ENCODE measurements around the gene PPP4R1. TPM values are rescaled to one million over a fixed set of nuclear protein-coding genes. Genes with fewer than 3 reads are reported as not detected.

Gene PPP4R1
- total RNA-seq, 6 experiments from 2014 or later = 15.0 to 36.5 (median 30.1) TPM

- DNase-seq (no peak), ATAC-seq (no peak)
- H3K4me1 ChIP-seq = peaks cover 0 to 9% (median 0%) of the 10 kb centered on the region in 4 donors
- no peaks in the 10 kb centered on the region for H3K9me3 ChIP-seq
- H3K27me3 ChIP-seq = no peaks in the 10 kb centered on the region
- no peak overlapping the region for H3K4me3 ChIP-seq
- peaks cover 0 to 5% (median 0%) of the 10 kb centered on the region in 4 donors for H3K36me3 ChIP-seq
- WGBS (ENCODE audit: insufficient coverage, low coverage, low lambda C conversion rate, missing lambda C conversion rate) = 61% methylated on average over 3 of the region's 3 CpGs
- TF ChIP-seq CTCF (IDR thresholded peaks at IDR 0.05) = no peak
- H3K27ac ChIP-seq = no peak overlapping the region
- intact Hi-C loops (cut with DNase I) = no loop called here
Measured at GRCh38 chr18:9571546-9571945, 42.8 kb downstream of the PPP4R1 start.

GRCh38 chr18:9570255-9570654 lies 44.1 kb downstream of the PPP4R1 start:
- intact Hi-C loops (cut with DNase I) = no loop called here
- WGBS (ENCODE audit: insufficient coverage, low coverage, low lambda C conversion rate, missing lambda C conversion rate) = 38% methylated on average over 3 of the region's 3 CpGs
- Histone ChIP-seq H3K36me3 (peaks cover 0 to 5% (median 0%) of the 10 kb centered on the region in 4 donors), H3K27ac (no peak overlapping the region), H3K9me3 (no peaks in the 10 kb centered on the region), H3K4me1 (no peaks in the 10 kb centered on the region), H3K27me3 (no peaks in the 10 kb centered on the region), H3K4me3 (no peak overlapping the region)
- ATAC-seq = peak; percentile 49 to 86 (median 64)
- DNase-seq = no peak
- TF ChIP-seq CTCF (IDR thresholded peaks at IDR 0.05) (no peak), POLR2A (IDR thresholded peaks at IDR 0.05) (no peak)

- peaks cover 0 to 5% (median 0%) of the 10 kb centered on the region in 4 donors for H3K36me3 ChIP-seq
- 90% methylated on average over 7 of the region's 8 CpGs for WGBS (ENCODE audit: insufficient coverage, low coverage, low lambda C conversion rate, missing lambda C conversion rate)
- intact Hi-C loops (cut with DNase I) = no loop called here
- H3K4me1 ChIP-seq = no peaks in the 10 kb centered on the region
- no peak for TF ChIP-seq POLR2A (IDR thresholded peaks at IDR 0.05)
- ATAC-seq (no peak), DNase-seq (no peak)
- no peaks in the 10 kb centered on the region for H3K9me3 ChIP-seq
- H3K27ac ChIP-seq = no peak overlapping the region
- H3K27me3 ChIP-seq = no peaks in the 10 kb centered on the region
- H3K4me3 ChIP-seq = no peak overlapping the region
Measured at GRCh38 chr18:9569178-9569577, 45.2 kb downstream of the PPP4R1 start.

GRCh38 chr18:9568186-9568585 lies 46.2 kb downstream of the PPP4R1 start:
- ATAC-seq (peak in 1 of 4 donors; percentile 10), DNase-seq (no peak)
- Histone ChIP-seq H3K36me3 (peaks cover 0 to 8% (median 0%) of the 10 kb centered on the region in 4 donors), H3K4me3 (no peak overlapping the region), H3K9me3 (no peaks in the 10 kb centered on the region), H3K27me3 (no peaks in the 10 kb centered on the region), H3K27ac (no peak overlapping the region), H3K4me1 (no peaks in the 10 kb centered on the region)
- TF ChIP-seq CTCF (IDR thresholded peaks at IDR 0.05) (no peak), POLR2A (IDR thresholded peaks at IDR 0.05) (no peak)
- intact Hi-C loops (cut with DNase I) = no loop called here

- 88% methylated on average over 2 of the region's 2 CpGs for WGBS (ENCODE audit: insufficient coverage, low coverage, low lambda C conversion rate, missing lambda C conversion rate)
Measured at GRCh38 chr18:9565407-9565806, 49.0 kb downstream of the PPP4R1 start.

More at GRCh38 chr18:9565407-9565806, 49.0 kb downstream of the PPP4R1 start:
- peak in 1 of 4 donors; percentile 47 for ATAC-seq
- intact Hi-C loops (cut with DNase I) = no loop called here
- DNase-seq = no peak
- Histone ChIP-seq H3K27ac (no peak overlapping the region), H3K9me3 (no peaks in the 10 kb centered on the region), H3K4me3 (no peak overlapping the region), H3K27me3 (no peaks in the 10 kb centered on the region), H3K4me1 (no peaks in the 10 kb centered on the region), H3K36me3 (peaks cover 0 to 25% (median 0%) of the 10 kb centered on the region in 4 donors)
- TF ChIP-seq CTCF (IDR thresholded peaks at IDR 0.05) (no peak), POLR2A (IDR thresholded peaks at IDR 0.05) (no peak)
